NCI-H2196 (cell line): ENCODE results near the gene C12orf56.
"Not testable (repeated sequence)": the region's sequence is repeated elsewhere in the genome, so short reads cannot be mapped to it uniquely, and the experiment has no call there.

Experiments used
- DNase-seq: peaks from one replicate; lab custom pipeline; 2025; ENCODE audit not compliant: unreplicated experiment; lab: John Stamatoyannopoulos, UW

The C12orf56 gene

GRCh38 chr12:64240781-64241180, 149.8 kb downstream of the C12orf56 start:
- no peak for DNase-seq

GRCh38 chr12:64237382-64237781, 153.2 kb downstream of the C12orf56 start:
- DNase-seq: no peak

GRCh38 chr12:64236549-64236948, 154.0 kb downstream of the C12orf56 start:
- no peak for DNase-seq

GRCh38 chr12:64232196-64232595, 158.4 kb downstream of the C12orf56 start:
- DNase-seq: no peak

DNA sequence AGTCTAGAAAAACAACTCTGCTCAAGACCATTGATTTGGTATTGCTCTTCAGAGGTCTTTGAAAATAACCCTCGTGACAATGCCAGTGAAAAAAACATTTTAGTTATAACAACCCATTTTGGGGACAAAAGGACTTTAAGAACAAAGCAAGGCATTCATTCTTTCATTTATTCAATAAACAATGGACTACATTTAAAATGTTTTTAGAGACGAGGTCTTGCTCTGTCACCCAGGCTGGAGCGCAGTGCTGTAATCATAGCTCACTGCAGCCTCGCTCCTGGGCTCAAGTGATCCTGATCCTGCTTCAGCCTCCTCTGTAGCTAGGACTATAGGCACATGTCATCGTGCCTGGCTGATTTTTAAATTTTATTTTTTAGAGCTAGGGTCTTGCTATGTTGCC, 160.8 kb downstream of the C12orf56 start:
- no peak for DNase-seq

DNA sequence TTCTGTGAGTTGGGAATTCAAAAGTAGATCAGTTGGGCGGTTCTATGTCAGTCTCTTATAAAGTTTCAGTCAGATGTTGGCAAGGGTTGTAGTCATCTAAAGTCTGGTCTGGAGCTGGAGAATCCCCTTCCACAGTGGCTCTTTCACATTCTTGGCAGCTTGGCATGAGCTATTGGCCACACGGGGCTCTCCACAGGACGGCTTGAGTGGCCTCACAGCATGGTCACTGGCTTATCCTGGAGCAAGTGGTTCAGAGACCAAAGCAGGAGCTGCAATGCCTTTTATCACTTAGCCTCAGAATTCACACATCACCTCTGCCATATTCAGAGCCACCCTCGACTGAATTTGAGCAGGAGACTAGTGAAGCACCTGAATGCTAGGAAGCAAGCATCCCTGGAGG, 161.3 kb downstream of the C12orf56 start:
- no peak for DNase-seq

GRCh38 chr12:64225626-64226025, 164.9 kb downstream of the C12orf56 start:
- DNase-seq: no peak

DNA sequence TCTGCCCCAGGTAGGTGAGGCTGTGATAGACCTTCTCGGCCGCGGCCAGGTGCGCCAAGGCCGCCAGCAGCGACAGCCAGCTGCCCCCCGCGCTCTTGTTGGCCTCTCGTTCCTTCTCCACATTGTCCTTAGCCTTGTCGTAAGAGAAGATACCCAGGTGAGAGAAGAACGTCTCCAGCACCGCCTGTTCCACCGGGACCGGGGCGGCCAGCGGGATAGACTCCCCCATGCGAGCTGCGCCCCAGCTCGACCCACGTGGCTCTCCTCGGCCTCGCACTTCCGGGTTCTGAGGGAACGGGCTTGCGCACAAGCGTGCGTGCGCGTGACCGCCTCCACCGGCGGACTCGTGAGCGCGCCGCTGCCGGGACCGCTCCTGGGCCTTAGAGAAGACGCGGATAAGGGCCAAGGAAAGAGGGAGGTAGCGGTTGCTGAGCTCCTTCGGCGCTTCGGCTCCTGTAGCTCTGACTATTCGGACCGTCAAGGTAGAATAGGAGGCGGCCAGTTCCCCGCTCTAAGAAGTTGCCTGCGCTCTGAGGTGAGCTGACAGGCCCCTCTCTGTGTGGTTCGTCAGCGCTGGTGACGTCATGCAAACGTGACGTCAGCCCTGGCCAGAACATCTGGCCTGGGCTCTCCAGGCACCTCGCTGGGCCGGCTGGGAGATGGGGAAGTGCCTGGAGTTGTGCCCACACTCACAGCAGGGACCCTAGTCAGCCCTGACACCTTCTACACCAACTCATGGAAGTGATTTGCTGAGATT, 168.4 kb downstream of the C12orf56 start, which contains the start of gene KICS2:
KICS2 (minus strand) TSS at position 288 of the 757 bp plus-strand sequence; CDS start at position 229, 59 bp downstream.
- peak; percentile 96 for DNase-seq

DNA sequence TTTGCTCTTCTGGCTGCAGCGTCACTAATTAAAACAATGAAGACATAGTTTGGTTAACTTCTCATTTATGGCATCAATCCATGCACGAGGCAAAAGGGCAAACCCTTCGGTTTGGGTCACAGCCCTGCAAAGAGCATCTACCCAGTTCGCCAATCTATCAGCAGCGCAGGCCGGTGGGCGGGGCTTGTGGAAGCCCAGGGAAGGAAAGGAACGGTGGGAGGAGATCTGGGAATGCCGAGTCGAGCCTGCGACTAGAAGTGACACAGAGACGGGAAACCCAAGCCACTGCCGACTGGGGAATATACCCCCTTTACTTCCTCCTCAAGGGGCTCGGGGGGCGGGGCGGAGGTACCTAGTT, 168.9 kb downstream of the C12orf56 start:
- DNase-seq: peak; percentile 89

- DNase-seq: no peak
These were observed 170.5 kb downstream of the C12orf56 start for GRCh38 chr12:64220046-64220445.

DNA sequence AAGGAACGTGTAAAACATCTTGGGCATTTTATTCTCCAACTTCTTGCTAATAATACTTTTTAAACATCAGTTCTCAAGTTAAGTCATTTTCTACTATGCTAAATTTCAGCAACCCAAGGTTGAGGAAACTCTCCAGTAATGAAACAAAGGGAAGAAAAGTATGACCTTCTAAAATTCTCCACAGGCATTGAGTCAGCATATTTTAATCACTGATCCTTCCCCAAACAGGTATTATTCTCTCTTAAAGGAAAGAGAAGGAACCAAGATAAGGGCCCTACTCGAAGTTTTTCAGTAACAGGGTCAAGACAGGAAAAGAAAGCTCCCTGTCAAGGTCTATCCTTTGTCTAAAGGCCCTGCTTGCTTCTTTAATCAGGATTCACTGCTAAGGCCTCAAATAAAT, 171.4 kb downstream of the C12orf56 start:
- no peak for DNase-seq

- DNase-seq: no peak
These were observed 172.0 kb downstream of the C12orf56 start for GRCh38 chr12:64218597-64218996.

DNA sequence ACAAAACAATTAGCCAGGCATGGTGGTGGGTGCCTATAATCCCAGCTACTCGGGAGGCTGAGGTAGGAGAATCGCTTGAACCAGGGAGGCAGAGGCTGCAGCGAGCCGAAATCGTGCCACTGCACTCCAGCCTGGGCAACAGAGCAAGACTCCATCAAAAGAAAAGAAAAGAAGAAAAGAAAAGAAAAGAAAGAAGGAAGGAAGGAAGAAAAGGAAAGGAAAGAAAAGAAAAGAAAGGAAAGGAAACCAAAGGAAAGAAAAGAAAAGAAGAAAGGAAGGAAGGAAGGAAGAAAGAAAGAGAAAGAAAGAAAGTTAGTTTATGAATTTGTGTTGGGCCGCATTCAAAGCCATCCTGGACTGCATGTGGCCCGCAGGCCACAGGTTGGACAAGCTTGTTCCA, 172.9 kb downstream of the C12orf56 start:
- DNase-seq: not testable (repeated sequence)

DNA sequence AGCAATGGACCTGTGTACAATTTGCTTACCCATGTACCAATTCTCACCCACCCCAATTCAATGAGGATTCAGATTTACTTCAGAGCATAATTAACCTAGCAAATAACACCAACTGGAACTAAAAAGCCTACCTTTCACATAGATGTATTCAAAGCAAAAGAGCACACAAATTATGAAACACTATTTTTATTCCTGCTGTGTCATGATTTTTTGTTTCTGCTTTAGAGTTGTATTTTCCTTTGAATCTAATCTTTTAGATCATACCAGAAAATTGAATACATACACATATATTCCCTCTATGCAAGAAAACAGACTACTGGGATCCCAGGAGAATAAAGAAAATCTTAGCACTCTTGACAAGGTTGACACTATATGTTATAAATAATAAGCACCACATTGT, 174.3 kb downstream of the C12orf56 start:
- DNase-seq: no peak
